ENCODE data around the gene SYMPK.
"Not testable (repeated sequence)": the region's sequence is repeated elsewhere in the genome, so short reads cannot be mapped to it uniquely, and the experiment has no call there.

Gene SYMPK

GRCh38 chr19:45901912-45902650 is 39.1 kb upstream of the SYMPK start, which contains the start of gene MYPOP:
Gene MYPOP, minus strand, starts transcription at chr19:45902613. Its CDS starts 840 bp downstream, at chr19:45901773.
- TF ChIP-seq CTCF (IDR thresholded peaks at IDR 0.05; ENCODE audit: low read depth, low read length) = no peak

GRCh38 chr19:45901432-45901911 is 38.5 kb upstream of the SYMPK start:
- no peak for TF ChIP-seq CTCF (IDR thresholded peaks at IDR 0.05; ENCODE audit: low read depth, low read length)
- H3K4me3 ChIP-seq (ENCODE audit: low read depth, low read length) = peak overlapping the region; percentile 71

More at GRCh38 chr19:45901912-45902650, 39.1 kb upstream of the SYMPK start, which contains the start of gene MYPOP:
- H3K4me3 ChIP-seq (ENCODE audit: low read depth, low read length) = peak within 1 kb of the TSS; percentile 71

GRCh38 chr19:45900738-45901431 is 37.9 kb upstream of the SYMPK start:
- TF ChIP-seq CTCF (IDR thresholded peaks at IDR 0.05; ENCODE audit: low read depth, low read length) = no peak
- peak overlapping the region; percentile 71 for H3K4me3 ChIP-seq (ENCODE audit: low read depth, low read length)

- no peak overlapping the region for H3K4me3 ChIP-seq (ENCODE audit: low read depth, low read length)
- no peak for TF ChIP-seq CTCF (IDR thresholded peaks at IDR 0.05; ENCODE audit: low read depth, low read length)
These were observed 37.1 kb upstream of the SYMPK start for GRCh38 chr19:45899919-45900589.

GRCh38 chr19:45899253-45899652 is 36.3 kb upstream of the SYMPK start:
- TF ChIP-seq CTCF (IDR thresholded peaks at IDR 0.05; ENCODE audit: low read depth, low read length) = no peak

GRCh38 chr19:45897261-45897812 is 34.4 kb upstream of the SYMPK start:
- no peak overlapping the region for H3K4me3 ChIP-seq (ENCODE audit: low read depth, low read length)
- no peak for TF ChIP-seq CTCF (IDR thresholded peaks at IDR 0.05; ENCODE audit: low read depth, low read length)

More at GRCh38 chr19:45899253-45899652, 36.3 kb upstream of the SYMPK start:
- no peak overlapping the region for H3K4me3 ChIP-seq (ENCODE audit: low read depth, low read length)

- not testable (repeated sequence) for H3K4me3 ChIP-seq (ENCODE audit: low read depth, low read length)
These were observed 33.1 kb upstream of the SYMPK start for GRCh38 chr19:45895983-45896599.
